Measurements from ENCODE around the gene CCRL2.

DNA sequence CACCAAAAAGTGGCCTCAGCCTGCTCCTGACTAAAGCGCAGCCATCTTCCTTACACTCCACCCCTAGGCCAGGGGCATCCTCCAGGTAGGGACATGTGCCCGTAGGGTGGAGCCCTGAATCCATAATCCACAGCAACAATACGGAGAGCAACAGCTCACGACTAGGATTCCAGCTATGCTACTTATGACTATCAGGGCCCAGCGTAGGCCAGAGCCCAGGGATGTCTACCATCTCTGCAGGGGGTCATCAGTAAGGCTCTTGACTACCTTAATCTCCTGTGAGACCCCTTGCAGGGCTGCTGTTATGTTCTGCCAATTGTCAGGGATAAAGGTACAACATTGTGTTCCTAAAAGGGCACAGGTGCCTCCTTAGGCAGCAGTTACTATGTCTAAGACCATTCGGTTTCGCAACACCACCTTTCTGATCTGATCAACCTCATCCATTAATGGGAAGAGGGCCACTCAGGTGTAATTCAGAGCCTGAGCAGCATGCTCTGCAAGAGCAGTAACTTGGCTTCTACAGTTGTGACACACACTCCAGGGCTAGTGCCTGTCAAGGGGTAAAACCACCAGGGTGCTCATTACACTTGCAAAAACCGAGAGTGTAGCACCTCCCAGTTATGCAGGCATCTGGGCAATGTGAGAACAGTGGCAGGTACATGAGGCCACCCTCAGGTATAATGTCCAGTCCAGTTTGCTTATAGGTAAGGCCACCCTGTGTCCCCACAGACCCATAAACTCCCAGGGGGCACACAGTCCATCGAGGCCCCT is 11.0 kb downstream of the CCRL2 start:
- TF ChIP-seq, protein P1, sequence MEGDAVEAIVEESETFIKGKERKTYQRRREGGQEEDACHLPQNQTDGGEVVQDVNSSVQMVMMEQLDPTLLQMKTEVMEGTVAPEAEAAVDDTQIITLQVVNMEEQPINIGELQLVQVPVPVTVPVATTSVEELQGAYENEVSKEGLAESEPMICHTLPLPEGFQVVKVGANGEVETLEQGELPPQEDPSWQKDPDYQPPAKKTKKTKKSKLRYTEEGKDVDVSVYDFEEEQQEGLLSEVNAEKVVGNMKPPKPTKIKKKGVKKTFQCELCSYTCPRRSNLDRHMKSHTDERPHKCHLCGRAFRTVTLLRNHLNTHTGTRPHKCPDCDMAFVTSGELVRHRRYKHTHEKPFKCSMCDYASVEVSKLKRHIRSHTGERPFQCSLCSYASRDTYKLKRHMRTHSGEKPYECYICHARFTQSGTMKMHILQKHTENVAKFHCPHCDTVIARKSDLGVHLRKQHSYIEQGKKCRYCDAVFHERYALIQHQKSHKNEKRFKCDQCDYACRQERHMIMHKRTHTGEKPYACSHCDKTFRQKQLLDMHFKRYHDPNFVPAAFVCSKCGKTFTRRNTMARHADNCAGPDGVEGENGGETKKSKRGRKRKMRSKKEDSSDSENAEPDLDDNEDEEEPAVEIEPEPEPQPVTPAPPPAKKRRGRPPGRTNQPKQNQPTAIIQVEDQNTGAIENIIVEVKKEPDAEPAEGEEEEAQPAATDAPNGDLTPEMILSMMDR (IDR thresholded peaks at IDR 0.05), result no peak
- no peak for TF ChIP-seq POLR2A (IDR thresholded peaks at IDR 0.05)
